OCI-LY7 (cell line): ENCODE measurements around the gene USP46.

Experiments
- EZH2phosphoT487 ChIP-seq: fragments of 200-600 bp; sonication (generic); IDR thresholded peaks from 2 replicates; pipeline ENCODE4 v1.6.1; 2018; ENCODE audit warnings: low read depth, borderline replicate concordance, mild to moderate bottlenecking, mixed run types, antibody characterized with exemption, low read length, moderate library complexity, mixed read lengths
- TF ChIP-seq, protein P1 (sequence below): fragments of 200-600 bp; sonication (generic); conservative IDR thresholded peaks from 2 replicates; pipeline ENCODE4 v1.5.1; 2014; ENCODE audit warnings: mild to moderate bottlenecking, antibody characterized with exemption, low read length, moderate library complexity, mixed read lengths

DNA sequence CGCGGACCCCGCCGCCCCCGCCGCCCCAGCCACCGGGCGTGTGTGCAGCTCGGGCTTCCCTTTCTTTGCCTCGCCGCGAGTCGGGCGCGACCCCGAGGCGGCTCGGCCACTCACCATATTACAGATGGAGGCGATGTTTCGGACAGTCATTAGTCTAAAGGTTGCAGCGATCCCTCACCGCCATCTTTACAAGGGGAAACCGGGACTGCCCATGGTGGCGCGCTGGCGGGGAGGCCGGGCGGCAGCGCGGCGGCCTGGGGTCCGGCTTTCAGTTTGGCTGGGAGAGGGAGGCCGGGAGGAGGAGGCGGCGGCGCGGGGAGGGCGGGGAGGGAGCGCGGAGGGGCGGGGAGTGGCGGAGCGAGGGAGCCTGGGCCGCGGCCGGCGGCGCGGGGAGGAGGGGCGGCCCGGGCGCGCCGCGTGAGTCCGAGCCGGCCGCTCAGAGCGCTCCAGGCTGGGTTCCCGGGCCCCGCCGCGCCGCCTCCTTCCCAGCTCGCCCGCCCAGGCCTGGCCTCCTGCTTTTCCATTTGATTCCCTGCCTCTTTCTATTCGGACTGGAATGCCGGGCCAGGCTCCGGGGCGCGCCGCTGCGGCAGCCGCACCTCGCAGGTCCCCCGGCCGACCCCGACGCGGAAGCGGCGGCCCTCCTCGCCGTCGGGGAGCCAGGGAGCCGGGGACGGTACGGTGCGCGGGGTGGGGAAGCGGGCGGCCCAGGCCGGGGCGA is at the start of gene USP46:
- TF ChIP-seq, protein P1, sequence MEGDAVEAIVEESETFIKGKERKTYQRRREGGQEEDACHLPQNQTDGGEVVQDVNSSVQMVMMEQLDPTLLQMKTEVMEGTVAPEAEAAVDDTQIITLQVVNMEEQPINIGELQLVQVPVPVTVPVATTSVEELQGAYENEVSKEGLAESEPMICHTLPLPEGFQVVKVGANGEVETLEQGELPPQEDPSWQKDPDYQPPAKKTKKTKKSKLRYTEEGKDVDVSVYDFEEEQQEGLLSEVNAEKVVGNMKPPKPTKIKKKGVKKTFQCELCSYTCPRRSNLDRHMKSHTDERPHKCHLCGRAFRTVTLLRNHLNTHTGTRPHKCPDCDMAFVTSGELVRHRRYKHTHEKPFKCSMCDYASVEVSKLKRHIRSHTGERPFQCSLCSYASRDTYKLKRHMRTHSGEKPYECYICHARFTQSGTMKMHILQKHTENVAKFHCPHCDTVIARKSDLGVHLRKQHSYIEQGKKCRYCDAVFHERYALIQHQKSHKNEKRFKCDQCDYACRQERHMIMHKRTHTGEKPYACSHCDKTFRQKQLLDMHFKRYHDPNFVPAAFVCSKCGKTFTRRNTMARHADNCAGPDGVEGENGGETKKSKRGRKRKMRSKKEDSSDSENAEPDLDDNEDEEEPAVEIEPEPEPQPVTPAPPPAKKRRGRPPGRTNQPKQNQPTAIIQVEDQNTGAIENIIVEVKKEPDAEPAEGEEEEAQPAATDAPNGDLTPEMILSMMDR, result no peak
- TF ChIP-seq EZH2phosphoT487, result no peak
